ENCODE measurements around the gene GPR34. TPM values are rescaled to one million over a fixed set of nuclear protein-coding genes. Genes with fewer than 3 reads are reported as not detected.
"Not testable (repeated sequence)": the region's sequence is repeated elsewhere in the genome, so short reads cannot be mapped to it uniquely, and the experiment has no call there.

GPR34 gene
- total and polyA plus RNA-seq, 11 donors: 1.3 to 18.4 (median 3.6) TPM

DNA sequence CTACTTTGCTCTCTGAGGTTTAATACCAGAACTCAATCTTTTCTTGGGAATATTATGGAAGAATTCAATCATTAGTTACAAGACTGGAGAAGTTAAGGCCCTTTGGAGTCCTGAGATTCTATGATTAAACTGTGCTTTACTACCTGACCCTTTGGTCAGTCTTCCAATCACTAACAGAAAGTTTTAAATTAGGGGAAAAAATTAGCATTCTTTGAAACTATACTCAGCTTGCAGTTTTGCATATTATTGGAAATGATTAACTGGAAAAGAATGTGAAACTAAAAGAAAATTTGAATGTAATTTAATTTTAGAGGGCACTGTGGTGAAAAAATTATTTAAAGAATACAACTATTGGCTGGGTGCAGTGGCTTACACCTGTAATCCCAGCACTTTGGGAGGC, 18.7 kb upstream of the GPR34 start:
- H3K27me3 ChIP-seq: no peaks in the 10 kb centered on the region
- peaks cover 0 to 18% (median 5%) of the 10 kb centered on the region in 12 donors for H3K4me1 ChIP-seq
- no peaks in the 10 kb centered on the region for H3K9me3 ChIP-seq
- H3K4me3 ChIP-seq: no peak overlapping the region
- H3K27ac ChIP-seq: no peak overlapping the region
- ATAC-seq (no peak), DNase-seq (no peak)
- intact Hi-C loops (cut with DNase I): no loop called here
- no peak for TF ChIP-seq POLR2A (IDR thresholded peaks at IDR 0.05)
- TF ChIP-seq, protein P1, sequence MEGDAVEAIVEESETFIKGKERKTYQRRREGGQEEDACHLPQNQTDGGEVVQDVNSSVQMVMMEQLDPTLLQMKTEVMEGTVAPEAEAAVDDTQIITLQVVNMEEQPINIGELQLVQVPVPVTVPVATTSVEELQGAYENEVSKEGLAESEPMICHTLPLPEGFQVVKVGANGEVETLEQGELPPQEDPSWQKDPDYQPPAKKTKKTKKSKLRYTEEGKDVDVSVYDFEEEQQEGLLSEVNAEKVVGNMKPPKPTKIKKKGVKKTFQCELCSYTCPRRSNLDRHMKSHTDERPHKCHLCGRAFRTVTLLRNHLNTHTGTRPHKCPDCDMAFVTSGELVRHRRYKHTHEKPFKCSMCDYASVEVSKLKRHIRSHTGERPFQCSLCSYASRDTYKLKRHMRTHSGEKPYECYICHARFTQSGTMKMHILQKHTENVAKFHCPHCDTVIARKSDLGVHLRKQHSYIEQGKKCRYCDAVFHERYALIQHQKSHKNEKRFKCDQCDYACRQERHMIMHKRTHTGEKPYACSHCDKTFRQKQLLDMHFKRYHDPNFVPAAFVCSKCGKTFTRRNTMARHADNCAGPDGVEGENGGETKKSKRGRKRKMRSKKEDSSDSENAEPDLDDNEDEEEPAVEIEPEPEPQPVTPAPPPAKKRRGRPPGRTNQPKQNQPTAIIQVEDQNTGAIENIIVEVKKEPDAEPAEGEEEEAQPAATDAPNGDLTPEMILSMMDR (IDR thresholded peaks at IDR 0.05): no peak
- peaks cover 0 to 3% (median 0%) of the 10 kb centered on the region in 9 donors for H3K36me3 ChIP-seq

- Histone ChIP-seq H3K36me3 (peaks cover 0 to 3% (median 0%) of the 10 kb centered on the region in 9 donors), H3K27ac (no peak overlapping the region), H3K4me3 (no peak overlapping the region), H3K27me3 (no peaks in the 10 kb centered on the region), H3K9me3 (no peaks in the 10 kb centered on the region), H3K4me1 (peaks cover 0 to 11% (median 2%) of the 10 kb centered on the region in 12 donors)
- DNase-seq: no peak
- ATAC-seq: no peak
- TF ChIP-seq POLR2A (IDR thresholded peaks at IDR 0.05): no peak
- TF ChIP-seq, protein P1 (IDR thresholded peaks at IDR 0.05): no peak
- WGBS, 4 donors: 80 to 100% (median 93%) methylated on average over 1 of the region's 1 CpG
- intact Hi-C loops (cut with DNase I): no loop called here
Measured at GRCh38 chrX:41671082-41671481, 17.7 kb upstream of the GPR34 start.

- H3K4me3 ChIP-seq: no peak overlapping the region
- H3K4me1 ChIP-seq: peaks cover 0 to 6% (median 0%) of the 10 kb centered on the region in 12 donors
- H3K36me3 ChIP-seq: peaks cover 0 to 3% (median 0%) of the 10 kb centered on the region in 9 donors
- intact Hi-C loops (cut with DNase I): no loop called here
- H3K27ac ChIP-seq: no peak overlapping the region
- DNase-seq (no peak), ATAC-seq (no peak)
- TF ChIP-seq, protein P1 (IDR thresholded peaks at IDR 0.05): no peak
- no peak for TF ChIP-seq POLR2A (IDR thresholded peaks at IDR 0.05)
- H3K9me3 ChIP-seq: no peaks in the 10 kb centered on the region
- H3K27me3 ChIP-seq: no peaks in the 10 kb centered on the region
- 64 to 100% (median 82%) methylated on average over 1 of the region's 1 CpG for WGBS, 4 donors
Measured at GRCh38 chrX:41672643-41673042, 16.1 kb upstream of the GPR34 start.

DNA sequence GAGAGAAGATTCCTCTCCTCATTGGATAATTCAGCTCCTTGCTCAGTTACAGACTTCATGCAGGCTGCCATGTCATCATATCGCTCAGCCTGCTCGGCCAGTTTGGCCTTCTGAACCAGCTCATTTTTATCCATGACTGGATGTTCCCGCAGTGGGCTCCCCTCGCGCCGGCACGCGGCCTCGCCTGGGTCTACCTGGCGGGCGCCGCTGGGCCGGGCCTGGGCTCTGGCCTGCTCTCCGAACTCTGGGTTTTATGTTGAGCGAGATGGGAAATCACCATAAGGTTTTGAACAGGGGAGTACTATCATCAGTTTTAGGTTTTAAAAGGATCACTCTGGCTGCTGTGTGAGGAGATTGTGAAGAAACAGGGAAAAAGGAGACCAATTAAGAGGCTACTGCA, 12.4 kb upstream of the GPR34 start:
- intact Hi-C loops (cut with DNase I); H3K27me3 ChIP-seq; ATAC-seq; H3K4me1 ChIP-seq; H3K9me3 ChIP-seq; H3K27ac ChIP-seq; DNase-seq; H3K36me3 ChIP-seq; H3K4me3 ChIP-seq: not testable (repeated sequence)
- 93 to 99% (median 96%) methylated on average over 15 of the region's 15 CpGs for WGBS, 4 donors

Measured in heart left ventricle (tissue), 16 donors.